Measurements from ENCODE around the gene CCDC24.

CCDC24 gene

GRCh38 chr1:43994071-43994470, 2.7 kb downstream of the CCDC24 start:
- Histone ChIP-seq H3K9me3 (ENCODE audit: control insufficient read depth, insufficient read depth, low read length) (no peaks in the 10 kb centered on the region), H3K4me1 (ENCODE audit: insufficient read depth, low read length) (no peaks in the 10 kb centered on the region; the same call in 1 of the 2 replicates), H3K36me3 (ENCODE audit: insufficient read depth, low read length) (no peaks in the 10 kb centered on the region), H3K9ac (ENCODE audit: low read depth, low read length) (no peak overlapping the region)

- Histone ChIP-seq H3K9me3 (ENCODE audit: control insufficient read depth, insufficient read depth, low read length) (no peaks in the 10 kb centered on the region), H3K36me3 (ENCODE audit: insufficient read depth, low read length) (no peaks in the 10 kb centered on the region), H3K9ac (ENCODE audit: low read depth, low read length) (no peak overlapping the region), H3K4me1 (ENCODE audit: insufficient read depth, low read length) (no peaks in the 10 kb centered on the region; the same call in 1 of the 2 replicates)
Observed at GRCh38 chr1:43994794-43995790, 3.7 kb downstream of the CCDC24 start.

- Histone ChIP-seq H3K36me3 (ENCODE audit: insufficient read depth, low read length) (no peaks in the 10 kb centered on the region), H3K4me1 (ENCODE audit: insufficient read depth, low read length) (no peaks in the 10 kb centered on the region; the same call in 1 of the 2 replicates), H3K9me3 (ENCODE audit: control insufficient read depth, insufficient read depth, low read length) (no peaks in the 10 kb centered on the region), H3K9ac (ENCODE audit: low read depth, low read length) (no peak overlapping the region)
Observed at GRCh38 chr1:43995984-43996732, 4.8 kb downstream of the CCDC24 start.

GRCh38 chr1:43996733-43997115, 5.3 kb downstream of the CCDC24 start:
- Histone ChIP-seq H3K9me3 (ENCODE audit: control insufficient read depth, insufficient read depth, low read length) (no peaks in the 10 kb centered on the region), H3K9ac (ENCODE audit: low read depth, low read length) (no peak overlapping the region), H3K36me3 (ENCODE audit: insufficient read depth, low read length) (no peaks in the 10 kb centered on the region), H3K4me1 (ENCODE audit: insufficient read depth, low read length) (no peaks in the 10 kb centered on the region; the same call in 1 of the 2 replicates)

GRCh38 chr1:43997295-43997999, 6.0 kb downstream of the CCDC24 start:
- Histone ChIP-seq H3K9me3 (ENCODE audit: control insufficient read depth, insufficient read depth, low read length) (no peaks in the 10 kb centered on the region), H3K9ac (ENCODE audit: low read depth, low read length) (no peak overlapping the region), H3K4me1 (ENCODE audit: insufficient read depth, low read length) (no peaks in the 10 kb centered on the region; the same call in 1 of the 2 replicates), H3K36me3 (ENCODE audit: insufficient read depth, low read length) (no peaks in the 10 kb centered on the region)

- no peaks in the 10 kb centered on the region for H3K9me3 ChIP-seq (ENCODE audit: control insufficient read depth, insufficient read depth, low read length)
- H3K4me1 ChIP-seq (ENCODE audit: insufficient read depth, low read length): no peaks in the 10 kb centered on the region; the same call in 1 of the 2 replicates
- H3K9ac ChIP-seq (ENCODE audit: low read depth, low read length): no peak overlapping the region
- no peaks in the 10 kb centered on the region for H3K36me3 ChIP-seq (ENCODE audit: insufficient read depth, low read length)
Observed at GRCh38 chr1:43998000-43998378, 6.6 kb downstream of the CCDC24 start.

- no peaks in the 10 kb centered on the region for H3K36me3 ChIP-seq (ENCODE audit: insufficient read depth, low read length)
- H3K9ac ChIP-seq (ENCODE audit: low read depth, low read length): no peak overlapping the region
- H3K4me1 ChIP-seq (ENCODE audit: insufficient read depth, low read length): no peaks in the 10 kb centered on the region; the same call in 1 of the 2 replicates
- H3K9me3 ChIP-seq (ENCODE audit: control insufficient read depth, insufficient read depth, low read length): no peaks in the 10 kb centered on the region
Observed at GRCh38 chr1:43999455-43999854, 8.1 kb downstream of the CCDC24 start.

- Histone ChIP-seq H3K36me3 (ENCODE audit: insufficient read depth, low read length) (no peaks in the 10 kb centered on the region), H3K4me1 (ENCODE audit: insufficient read depth, low read length) (no peaks in the 10 kb centered on the region), H3K9ac (ENCODE audit: low read depth, low read length) (no peak overlapping the region), H3K9me3 (ENCODE audit: control insufficient read depth, insufficient read depth, low read length) (no peaks in the 10 kb centered on the region)
Observed at GRCh38 chr1:44000122-44000665, 8.8 kb downstream of the CCDC24 start.

- Histone ChIP-seq H3K9ac (ENCODE audit: low read depth, low read length) (no peak overlapping the region), H3K4me1 (ENCODE audit: insufficient read depth, low read length) (no peaks in the 10 kb centered on the region), H3K9me3 (ENCODE audit: control insufficient read depth, insufficient read depth, low read length) (no peaks in the 10 kb centered on the region), H3K36me3 (ENCODE audit: insufficient read depth, low read length) (no peaks in the 10 kb centered on the region)
Observed at GRCh38 chr1:44002165-44002564, 10.8 kb downstream of the CCDC24 start.

- Histone ChIP-seq H3K9ac (ENCODE audit: low read depth, low read length) (no peak overlapping the region), H3K9me3 (ENCODE audit: control insufficient read depth, insufficient read depth, low read length) (no peaks in the 10 kb centered on the region), H3K4me1 (ENCODE audit: insufficient read depth, low read length) (no peaks in the 10 kb centered on the region)
Observed at GRCh38 chr1:44002606-44003157, 11.3 kb downstream of the CCDC24 start.

GRCh38 chr1:44008259-44008658, 16.9 kb downstream of the CCDC24 start:
- peaks cover 7% of the 10 kb centered on the region; the same call in 1 of the 2 replicates for H3K4me1 ChIP-seq (ENCODE audit: insufficient read depth, low read length)
- no peaks in the 10 kb centered on the region for H3K36me3 ChIP-seq (ENCODE audit: insufficient read depth, low read length)
- no peak overlapping the region for H3K9ac ChIP-seq (ENCODE audit: low read depth, low read length)
- no peaks in the 10 kb centered on the region for H3K9me3 ChIP-seq (ENCODE audit: control insufficient read depth, insufficient read depth, low read length)

More at GRCh38 chr1:44002606-44003157, 11.3 kb downstream of the CCDC24 start:
- H3K36me3 ChIP-seq (ENCODE audit: insufficient read depth, low read length): no peaks in the 10 kb centered on the region

GRCh38 chr1:44010935-44011471, 19.6 kb downstream of the CCDC24 start:
- H3K4me1 ChIP-seq (ENCODE audit: insufficient read depth, low read length): peaks cover 7% of the 10 kb centered on the region; the same call in 1 of the 2 replicates
- no peak overlapping the region for H3K9ac ChIP-seq (ENCODE audit: low read depth, low read length)
- H3K9me3 ChIP-seq (ENCODE audit: control insufficient read depth, insufficient read depth, low read length): no peaks in the 10 kb centered on the region
- H3K36me3 ChIP-seq (ENCODE audit: insufficient read depth, low read length): no peaks in the 10 kb centered on the region

GRCh38 chr1:44012404-44012803, 21.0 kb downstream of the CCDC24 start:
- peaks cover 7% of the 10 kb centered on the region; the same call in 1 of the 2 replicates for H3K4me1 ChIP-seq (ENCODE audit: insufficient read depth, low read length)
- no peak overlapping the region for H3K9ac ChIP-seq (ENCODE audit: low read depth, low read length)
- no peaks in the 10 kb centered on the region for H3K9me3 ChIP-seq (ENCODE audit: control insufficient read depth, insufficient read depth, low read length)
- H3K36me3 ChIP-seq (ENCODE audit: insufficient read depth, low read length): no peaks in the 10 kb centered on the region
